HG03066 (cell line): ENCODE measurements around the gene VAMP1.
"Not testable (repeated sequence)": the region's sequence is repeated elsewhere in the genome, so short reads cannot be mapped to it uniquely, and the experiment has no call there.

Source experiments
- ATAC-seq: cut with Tn5 transposase; IDR thresholded peaks from one replicate; pipeline ENCODE4 v1.9.1; 2021; ENCODE audit warnings: low read depth; ENCODE audit not compliant: unreplicated experiment

The VAMP1 gene

DNA sequence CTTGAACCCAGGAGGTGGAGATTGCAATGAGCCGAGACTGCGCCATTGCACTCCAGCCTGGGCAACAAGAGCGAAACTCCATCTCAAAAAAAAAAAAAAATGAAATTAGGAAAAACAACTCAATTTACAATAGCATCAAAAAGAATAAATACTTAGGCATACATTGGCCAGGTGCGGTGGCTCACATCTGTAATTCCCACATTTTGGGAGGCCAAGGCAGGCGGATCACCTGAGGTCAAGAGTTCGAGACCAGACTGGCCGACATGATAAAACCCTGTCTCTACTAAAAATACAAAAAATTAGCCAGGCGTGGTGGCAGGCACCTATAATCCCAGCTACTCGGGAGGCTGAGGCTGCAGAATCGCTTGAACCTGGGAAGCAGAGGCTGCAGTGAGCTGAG lies 42.7 kb downstream of the VAMP1 start:
- not testable (repeated sequence) for ATAC-seq

DNA sequence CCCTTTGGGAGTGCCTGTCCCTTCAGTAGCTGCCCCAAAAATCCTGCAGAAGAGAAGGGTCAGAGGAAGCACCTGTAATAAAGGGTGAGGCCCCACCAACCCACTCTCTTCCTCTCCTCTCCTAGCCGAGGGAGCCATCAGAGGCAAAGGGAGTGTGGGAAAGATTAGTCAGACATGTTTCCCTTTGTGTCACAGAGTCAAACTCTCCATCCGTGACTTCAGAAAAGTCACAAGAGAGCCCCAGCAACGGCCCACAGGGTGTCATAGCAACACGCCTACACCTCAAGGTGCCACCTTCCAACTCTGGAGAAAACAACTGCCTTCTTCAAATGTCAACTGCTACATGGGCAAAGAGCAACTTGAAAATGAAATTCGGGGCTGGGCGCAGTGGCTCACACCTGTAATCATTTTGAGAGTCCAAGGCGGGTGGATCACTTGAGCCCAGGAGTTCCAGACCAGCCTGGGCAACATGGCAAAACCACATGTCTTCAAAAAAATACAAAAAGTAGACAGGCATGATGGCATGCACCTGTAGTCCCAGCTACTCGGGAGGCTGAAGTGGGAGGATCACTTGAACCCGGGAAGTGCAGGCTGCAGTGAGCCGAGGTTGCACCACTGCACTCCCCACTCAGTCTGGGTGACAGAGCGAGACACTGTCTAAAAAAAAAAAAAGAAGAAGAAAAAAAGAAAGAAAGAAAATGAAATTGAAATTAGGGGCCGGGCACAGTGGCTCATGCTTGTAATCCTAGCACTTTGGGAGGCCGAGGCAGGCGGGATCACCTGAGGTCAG lies 43.4 kb downstream of the VAMP1 start:
- peak; percentile 57 for ATAC-seq

DNA sequence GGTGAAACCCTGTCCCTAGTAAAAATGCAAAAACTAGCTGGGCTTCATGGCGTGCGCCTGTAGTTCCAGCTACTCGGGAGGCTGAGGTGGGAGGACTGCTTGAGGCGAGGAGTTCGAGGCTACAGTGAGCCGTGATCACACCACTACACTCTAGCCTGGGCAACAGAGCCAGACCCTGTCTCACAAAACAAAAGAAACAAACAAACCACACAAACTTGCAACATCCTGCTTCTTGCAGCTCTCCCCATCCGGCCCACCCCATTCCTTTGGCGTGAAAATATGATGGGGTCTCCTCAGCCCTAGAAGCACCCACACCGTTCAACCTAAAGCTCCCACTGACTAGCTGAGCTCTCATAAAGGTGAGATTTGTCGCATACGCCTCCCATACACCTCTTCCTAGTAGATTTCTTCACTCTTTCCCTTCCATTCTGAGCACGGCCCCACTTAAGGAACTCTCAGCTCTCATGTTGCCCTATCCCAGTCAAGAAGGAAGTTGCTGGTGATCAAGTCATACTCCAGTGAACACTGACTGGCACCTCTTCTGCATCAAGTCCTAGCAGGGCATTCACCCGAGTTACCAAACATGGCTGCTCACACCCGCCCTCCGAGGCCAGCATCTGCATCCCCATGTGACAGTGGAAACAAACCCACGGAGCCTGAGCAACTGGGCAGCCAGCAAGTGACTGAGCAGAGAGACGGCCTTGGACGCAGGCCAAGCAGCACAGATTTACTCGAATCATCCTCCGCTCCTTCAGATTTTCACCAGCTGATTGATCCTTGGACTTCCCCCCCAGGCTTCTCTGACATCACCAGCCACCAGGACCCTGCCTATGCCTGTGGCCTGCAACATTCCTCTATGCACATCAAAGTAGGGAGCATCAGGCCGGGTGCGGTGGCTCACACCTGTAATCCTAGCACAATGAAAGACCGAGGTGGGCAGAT lies 44.6 kb downstream of the VAMP1 start:
- no peak for ATAC-seq

DNA sequence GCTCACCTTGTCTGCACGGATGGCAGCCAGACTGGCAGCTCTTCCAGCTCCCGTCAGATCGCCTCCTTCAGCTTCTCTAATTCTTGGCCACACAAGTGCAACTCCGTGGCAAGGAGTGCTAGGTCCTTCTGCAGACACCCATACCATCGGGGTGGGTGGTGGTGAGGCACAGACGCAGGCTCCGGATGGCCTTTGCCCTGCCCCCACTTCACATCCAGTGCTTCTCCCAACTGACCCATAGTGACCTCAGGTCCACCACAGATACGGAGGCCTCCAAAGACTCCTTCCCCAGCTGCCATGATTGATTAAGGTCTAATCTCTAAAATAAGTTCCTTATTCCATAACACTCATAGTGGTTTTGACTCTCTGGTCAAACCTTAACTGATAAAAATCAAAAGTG lies 45.6 kb downstream of the VAMP1 start:
- ATAC-seq, result no peak

DNA sequence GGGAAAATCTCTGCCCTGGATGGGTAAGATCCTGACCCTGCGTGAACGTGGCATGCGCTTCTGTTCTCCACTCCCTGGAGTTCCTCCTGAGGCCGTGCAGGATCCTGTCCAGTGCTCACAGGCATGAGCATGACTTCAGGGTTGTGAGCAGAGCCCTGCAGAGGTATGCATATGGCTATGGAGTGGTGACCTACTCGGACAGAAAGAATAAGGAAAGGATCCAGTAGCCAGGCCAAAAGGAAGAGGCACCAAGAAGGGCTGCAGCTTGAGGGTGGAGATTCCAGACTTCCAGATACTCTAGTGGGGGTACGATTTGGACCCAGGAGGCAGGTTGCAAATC lies 46.5 kb downstream of the VAMP1 start:
- no peak for ATAC-seq

DNA sequence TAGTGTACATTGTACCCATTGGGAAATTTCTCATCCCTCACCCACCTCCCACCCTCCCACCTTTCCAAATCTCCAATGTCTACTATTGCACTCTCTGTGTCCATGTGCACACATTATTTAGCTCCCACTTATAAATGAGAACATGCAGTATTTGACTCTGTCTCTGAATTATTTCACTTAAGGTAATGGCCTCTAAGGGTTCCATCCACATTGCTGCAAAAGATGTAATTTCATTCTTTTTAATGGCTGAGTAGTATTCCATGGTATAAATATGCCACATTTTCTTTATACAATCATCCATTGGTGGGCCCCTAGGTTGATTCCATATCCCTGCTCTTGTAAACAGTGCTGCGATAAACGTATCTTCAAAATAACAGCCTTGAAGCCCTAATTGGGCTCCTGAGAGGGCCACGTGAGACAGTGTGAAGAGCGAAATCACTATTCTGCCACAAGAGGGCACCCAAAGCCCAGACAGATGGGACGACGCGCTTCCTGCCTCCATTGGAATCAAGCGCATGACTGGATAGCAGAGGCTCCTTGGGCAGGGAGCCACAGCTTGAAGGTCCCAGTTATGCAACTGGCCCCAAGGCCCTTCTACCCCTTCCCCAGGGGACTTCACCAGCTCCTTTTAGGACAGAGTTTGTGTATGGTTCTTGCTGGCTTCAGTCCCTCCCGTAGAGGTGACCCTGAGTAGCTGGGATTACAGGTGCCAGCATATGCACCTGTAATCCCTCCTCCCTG lies 47.0 kb downstream of the VAMP1 start:
- no peak for ATAC-seq

DNA sequence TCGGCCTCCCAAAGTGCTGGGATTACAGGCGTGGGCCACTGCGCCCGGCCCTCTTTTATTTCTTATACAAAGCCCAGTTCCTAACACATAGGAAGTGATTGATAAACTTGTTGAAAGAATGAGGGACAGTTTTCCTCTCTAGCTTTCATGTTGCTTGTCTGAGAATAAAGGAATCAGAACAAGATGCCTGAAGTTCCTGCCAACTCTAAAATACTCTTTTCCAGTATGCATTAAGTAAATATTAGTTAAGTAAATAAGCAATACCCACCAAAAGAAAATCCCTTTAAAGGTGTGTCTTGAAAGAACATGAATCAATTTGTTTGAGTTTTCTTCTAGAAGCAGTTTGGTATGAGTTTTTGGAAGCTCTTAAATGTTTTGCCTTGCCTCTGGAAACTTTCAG lies 50.1 kb downstream of the VAMP1 start:
- ATAC-seq, result no peak

DNA sequence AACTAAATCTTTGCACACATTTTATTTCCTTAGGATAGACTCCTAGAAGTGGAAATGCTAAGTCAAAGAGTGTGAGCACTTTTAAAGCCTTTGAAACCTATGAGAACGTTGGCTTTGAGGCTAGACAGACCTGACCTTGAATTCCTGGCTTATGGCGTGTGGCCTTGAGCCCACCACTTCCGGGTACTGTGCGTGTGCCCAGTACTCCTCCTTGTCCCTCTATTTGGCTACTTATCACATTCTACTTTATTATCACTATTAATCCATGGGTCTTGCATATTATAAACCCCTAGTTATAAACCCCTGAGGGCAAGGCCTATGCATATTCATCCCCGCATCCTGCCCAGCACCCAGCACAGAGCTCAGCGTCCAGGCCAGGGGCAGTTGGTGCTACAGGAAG lies 51.7 kb downstream of the VAMP1 start:
- ATAC-seq, result no peak

DNA sequence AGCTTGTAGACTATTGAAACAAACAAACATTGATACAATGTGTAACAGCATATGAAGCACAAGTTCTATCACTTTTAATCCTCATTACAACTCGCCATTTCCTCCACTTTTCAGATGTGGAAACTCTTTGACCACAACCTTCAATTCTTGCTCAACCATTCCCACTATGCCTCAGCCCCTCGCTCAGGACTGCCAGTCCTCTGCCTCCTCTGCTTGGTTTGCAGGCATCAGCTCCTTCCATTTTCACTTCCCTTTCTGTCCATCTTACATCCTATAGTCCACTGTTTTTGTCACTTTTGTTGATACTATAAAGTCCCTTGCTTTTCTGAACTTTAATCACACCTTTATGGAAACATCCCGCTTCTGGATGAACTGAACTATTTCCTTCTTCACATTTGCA lies 53.9 kb downstream of the VAMP1 start:
- no peak for ATAC-seq
